Muscle of leg (tissue), 11 donors: ENCODE results near the gene ABCC6. TPM values are rescaled to one million over a fixed set of nuclear protein-coding genes. Genes with fewer than 3 reads are reported as not detected.
"Not testable (repeated sequence)": the region's sequence is repeated elsewhere in the genome, so short reads cannot be mapped to it uniquely, and the experiment has no call there.

ENCODE experiments used
- DNase-seq: peaks from one replicate; pipeline ENCODE4 v3.0.0; 2013
- H3K27ac ChIP-seq: one replicate; pipeline ENCODE4 v1.5.1; 2013; ENCODE audit warnings: mild to moderate bottlenecking, low read length, control low read depth
- H3K27me3 ChIP-seq: one replicate; pipeline ENCODE4 v1.6.1; 2013; ENCODE audit warnings: low read length; ENCODE audit not compliant: control insufficient read depth, insufficient read depth
- H3K36me3 ChIP-seq: one replicate; pipeline ENCODE4 v1.6.1; 2013; ENCODE audit warnings: low read length; ENCODE audit not compliant: control insufficient read depth, insufficient read depth
- H3K4me1 ChIP-seq: one replicate; pipeline ENCODE4 v1.6.1; 2013; ENCODE audit warnings: low read length; ENCODE audit not compliant: control insufficient read depth, insufficient read depth
- H3K4me3 ChIP-seq: one replicate; pipeline ENCODE4 v1.5.1; 2013; ENCODE audit warnings: low read length, control low read depth
- H3K9me3 ChIP-seq: replicated peaks from 2 replicates; pipeline ENCODE4 v1.6.1; 2013; ENCODE audit warnings: low read depth, low read length; ENCODE audit not compliant: control insufficient read depth
- WGBS: methylation state at CpG from one replicate; pipeline ENCODE4 v1.1.5; 2013; ENCODE audit warnings: missing lambda C conversion rate; ENCODE audit not compliant: insufficient coverage; 5-methylcytosine and 5-hydroxymethylcytosine counted together
- polyA plus RNA-seq, 8 donors: library from polyadenylated mRNA; unstranded; fragments of 120-200 nt; gene quantifications; one replicate each; pipeline versions ENCODE4 v1.2.1 to v1.2.3, GENCODE V29; 2013; ENCODE audit warnings: inconsistent platforms in 1 of 8, low replicate concordance in 1 of 8; ENCODE audit not compliant: insufficient read length in 8 of 8, insufficient read depth in 1 of 8
- total RNA-seq: library from RNA; stranded (reverse); fragments of 120-200 nt; gene quantifications from one replicate; pipeline ENCODE4 v1.2.4, GENCODE V29; 2013

The ABCC6 gene
- total and polyA plus RNA-seq, 9 donors, result 0.91 to 4.9 (median 1.5) TPM

DNA sequence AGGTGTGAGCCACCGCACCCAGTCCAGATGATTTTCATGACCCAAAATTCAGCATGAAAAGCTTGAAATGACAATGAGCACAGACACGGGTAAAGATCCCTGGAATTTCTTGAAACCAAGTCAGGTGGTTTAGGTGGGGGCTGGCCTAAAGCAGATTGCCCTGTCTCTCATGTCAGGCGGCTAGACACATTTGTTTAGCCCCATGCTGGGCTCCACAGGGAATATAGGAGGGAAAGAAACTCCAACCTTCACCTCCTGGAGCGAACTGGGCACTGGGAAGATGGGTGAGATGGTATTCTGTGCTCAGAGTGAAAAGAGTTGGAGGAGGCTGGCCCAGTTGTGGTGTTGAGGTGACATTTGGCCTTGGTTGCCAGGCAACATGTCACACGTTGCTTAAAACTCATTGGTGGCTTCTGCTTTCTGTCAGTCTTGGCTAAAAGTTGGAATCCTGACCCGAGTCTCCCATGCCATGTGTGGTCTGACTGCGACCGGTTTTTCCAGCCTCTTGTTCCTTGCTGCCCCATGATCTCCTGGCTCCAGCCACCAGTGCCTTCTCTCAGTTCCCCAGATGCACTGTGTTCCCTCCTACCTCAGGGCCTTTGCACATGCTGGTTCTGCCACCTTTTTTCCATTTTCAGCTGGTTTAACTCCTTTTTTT lies 113.7 kb downstream of the ABCC6 start:
- 83% methylated on average over 7 of the region's 8 CpGs for WGBS
- no peaks in the 10 kb centered on the region for H3K9me3 ChIP-seq
- H3K4me3 ChIP-seq, result no peak overlapping the region
- H3K27me3 ChIP-seq, result no peaks in the 10 kb centered on the region
- no peak for DNase-seq
- no peaks in the 10 kb centered on the region for H3K4me1 ChIP-seq
- H3K27ac ChIP-seq, result no peak overlapping the region
- peaks cover 5% of the 10 kb centered on the region for H3K36me3 ChIP-seq

DNA sequence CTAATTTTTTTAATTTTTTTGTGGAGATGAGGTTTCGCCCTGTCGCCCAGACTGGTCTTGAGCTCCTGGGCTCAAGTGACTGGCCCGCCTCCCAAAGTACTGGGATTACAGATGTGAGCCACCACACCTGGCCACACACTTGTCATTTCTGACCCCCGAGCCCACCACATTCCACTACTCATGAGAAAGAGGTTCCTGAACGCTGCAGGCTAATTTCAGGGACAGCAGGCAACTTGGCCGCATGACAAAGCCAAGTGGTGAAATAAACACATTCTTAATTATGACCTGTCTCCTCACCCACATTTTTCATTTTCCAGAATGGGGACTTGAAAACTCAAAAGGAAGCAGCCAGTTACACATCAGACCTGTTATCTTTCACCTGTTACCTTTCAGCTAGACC lies 114.5 kb downstream of the ABCC6 start:
- WGBS, result 87% methylated on average over 4 of the region's 6 CpGs
- Histone ChIP-seq H3K4me3 (no peak overlapping the region), H3K9me3 (no peaks in the 10 kb centered on the region), H3K36me3 (peaks cover 5% of the 10 kb centered on the region), H3K4me1 (no peaks in the 10 kb centered on the region), H3K27me3 (no peaks in the 10 kb centered on the region), H3K27ac (no peak overlapping the region)
- DNase-seq, result no peak

DNA sequence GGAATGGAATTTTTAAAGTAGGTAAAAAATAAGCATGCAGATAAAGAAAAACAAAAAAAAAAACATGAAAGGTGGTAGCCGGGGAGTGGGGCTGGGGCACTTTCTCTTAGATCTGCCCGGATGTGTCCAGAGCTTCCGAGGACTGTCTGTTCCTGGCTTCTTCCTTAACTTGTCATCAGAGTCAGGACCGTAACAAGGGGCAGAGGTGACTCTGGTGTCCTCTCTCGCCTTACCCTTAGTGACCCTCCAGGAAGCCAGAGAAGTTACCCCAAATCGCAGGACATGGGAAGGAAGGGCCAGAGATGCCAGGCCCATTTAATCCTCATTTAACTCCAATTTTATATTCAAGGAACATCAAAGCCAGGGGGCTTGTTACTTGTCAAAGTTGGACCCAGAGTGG lies 115.5 kb downstream of the ABCC6 start:
- Histone ChIP-seq H3K27me3 (no peaks in the 10 kb centered on the region), H3K36me3 (peaks cover 5% of the 10 kb centered on the region), H3K9me3 (no peaks in the 10 kb centered on the region), H3K4me3 (no peak overlapping the region), H3K4me1 (no peaks in the 10 kb centered on the region), H3K27ac (no peak overlapping the region)
- DNase-seq, result no peak
- WGBS, result 82% methylated on average over 5 of the region's 6 CpGs

DNA sequence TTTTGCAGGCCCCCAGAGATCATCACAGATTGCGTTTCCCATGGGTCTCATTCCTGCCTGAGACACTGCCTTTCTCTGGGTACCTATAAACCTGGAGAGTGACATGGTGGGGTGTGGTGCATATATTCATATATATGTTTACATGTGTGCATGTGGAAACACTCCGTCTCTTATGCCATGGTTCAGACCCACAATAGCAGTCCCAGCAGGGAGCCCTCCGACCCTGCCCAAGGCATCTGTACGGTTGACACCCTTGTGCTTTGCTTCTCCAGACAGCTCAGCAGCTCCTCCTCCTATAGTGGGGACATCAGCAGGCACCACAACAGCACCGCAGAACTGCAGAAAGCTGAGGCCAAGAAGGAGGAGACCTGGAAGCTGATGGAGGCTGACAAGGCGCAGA lies 116.8 kb downstream of the ABCC6 start:
- DNase-seq, result no peak
- Histone ChIP-seq H3K27me3 (no peaks in the 10 kb centered on the region), H3K36me3 (peaks cover 3% of the 10 kb centered on the region), H3K9me3 (no peaks in the 10 kb centered on the region), H3K4me1 (no peaks in the 10 kb centered on the region), H3K4me3 (no peak overlapping the region), H3K27ac (no peak overlapping the region)
- 92% methylated on average over 2 of the region's 6 CpGs for WGBS

DNA sequence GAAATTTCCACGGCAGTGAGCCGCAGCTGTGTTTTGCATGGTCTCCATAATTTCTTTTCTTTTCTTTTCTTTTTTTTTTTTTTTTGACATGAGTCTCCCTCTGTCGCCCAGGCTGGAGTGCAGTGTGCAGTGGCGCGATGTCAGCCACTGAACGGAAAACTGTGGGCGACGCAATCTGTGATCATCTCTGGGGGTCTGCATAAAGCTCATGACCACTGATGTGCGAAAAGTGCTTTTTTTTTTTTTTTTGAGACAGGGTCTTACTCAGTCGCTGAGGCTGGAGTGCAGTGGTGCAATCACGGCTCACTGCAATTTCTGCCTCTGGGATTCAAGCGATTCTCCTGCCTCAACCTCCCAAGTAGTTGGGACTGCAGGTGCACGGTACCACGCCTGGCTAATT lies 117.6 kb downstream of the ABCC6 start:
- Histone ChIP-seq H3K27ac (no peak overlapping the region), H3K9me3 (no peaks in the 10 kb centered on the region), H3K4me3 (no peak overlapping the region), H3K27me3 (no peaks in the 10 kb centered on the region), H3K36me3 (no peaks in the 10 kb centered on the region), H3K4me1 (no peaks in the 10 kb centered on the region)
- 94% methylated on average over 6 of the region's 14 CpGs for WGBS
- DNase-seq, result no peak

DNA sequence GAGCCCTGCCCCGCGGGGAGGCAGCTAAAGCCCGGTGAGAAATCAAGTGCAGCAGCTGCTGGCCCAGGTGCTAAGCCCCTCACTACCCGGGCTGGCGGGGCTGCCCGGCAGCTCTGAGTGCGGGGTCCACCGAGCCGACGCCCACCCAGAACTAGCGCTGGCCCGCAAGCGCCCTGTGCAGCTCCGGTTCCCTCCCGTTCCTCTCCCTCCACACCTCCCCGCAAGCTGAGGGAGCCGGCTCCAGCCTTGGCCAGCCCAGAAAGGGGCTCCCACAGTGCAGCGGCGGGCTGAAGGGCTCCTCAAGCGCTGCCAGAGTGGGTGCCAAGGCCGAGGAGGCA lies 118.5 kb downstream of the ABCC6 start:
- not testable (repeated sequence) for H3K27ac ChIP-seq, H3K27me3 ChIP-seq, H3K4me1 ChIP-seq, H3K9me3 ChIP-seq, H3K4me3 ChIP-seq, DNase-seq, H3K36me3 ChIP-seq
- WGBS, result 94% methylated on average over 9 of the region's 21 CpGs

DNA sequence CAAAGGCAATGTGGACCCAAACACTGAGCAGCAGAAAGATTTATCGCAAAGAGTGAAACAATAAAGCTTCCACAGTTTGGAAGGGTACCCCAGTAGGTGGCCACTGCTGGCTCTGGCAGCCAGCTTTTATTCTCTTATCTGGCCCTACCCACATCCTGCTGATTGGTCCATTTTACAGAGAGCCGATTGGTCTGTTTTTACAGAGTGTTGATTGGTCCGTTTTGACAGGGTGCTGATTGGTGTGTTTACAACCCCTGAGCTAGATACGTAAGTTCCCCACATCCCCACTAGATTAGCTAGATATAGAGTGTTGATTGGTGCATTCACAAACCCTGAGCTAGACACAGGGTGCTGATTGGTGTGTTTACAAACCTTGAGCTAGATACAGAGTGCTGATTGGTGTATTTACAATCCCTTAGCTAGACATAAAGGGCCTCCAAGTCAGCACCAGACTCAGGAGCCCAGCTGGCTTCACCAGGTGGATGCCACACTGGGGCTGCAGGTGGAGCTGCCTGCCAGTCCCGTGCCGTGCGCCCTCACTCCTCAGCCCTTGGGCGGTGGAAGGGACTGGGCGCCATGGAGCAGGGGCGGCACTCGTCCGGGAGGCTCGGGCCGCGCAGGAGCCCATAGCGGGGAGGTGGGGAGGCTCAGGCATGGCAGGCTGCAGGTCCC lies 119.0 kb downstream of the ABCC6 start:
- not testable (repeated sequence) for H3K4me3 ChIP-seq, H3K27ac ChIP-seq, H3K36me3 ChIP-seq, H3K4me1 ChIP-seq, DNase-seq, H3K27me3 ChIP-seq, H3K9me3 ChIP-seq
- 87% methylated on average over 13 of the region's 16 CpGs for WGBS

DNA sequence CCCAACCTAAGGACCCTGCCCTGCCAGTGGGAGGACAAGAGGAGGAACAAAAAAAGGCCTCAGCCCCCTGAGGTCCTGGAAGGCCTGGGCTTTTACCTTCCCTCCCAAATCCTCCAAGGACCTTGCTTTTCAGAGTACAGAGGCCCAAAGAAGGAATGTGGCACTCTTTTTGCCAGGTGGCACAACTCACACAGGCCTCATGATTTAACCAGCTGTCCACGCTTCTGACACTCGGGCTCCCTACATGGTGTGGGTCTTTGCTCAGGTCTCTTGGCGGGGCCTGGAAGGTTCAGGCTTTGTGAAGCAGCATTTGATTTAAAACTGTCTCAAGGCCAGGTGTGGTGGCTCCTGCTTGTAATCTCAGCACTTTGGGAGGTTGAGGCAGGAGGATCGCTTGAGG lies 120.6 kb downstream of the ABCC6 start:
- no peaks in the 10 kb centered on the region for H3K9me3 ChIP-seq
- DNase-seq, result no peak
- H3K4me1 ChIP-seq, result no peaks in the 10 kb centered on the region
- H3K36me3 ChIP-seq, result no peaks in the 10 kb centered on the region
- H3K27me3 ChIP-seq, result no peaks in the 10 kb centered on the region
- WGBS, result 94% methylated on average over 3 of the region's 4 CpGs
- H3K4me3 ChIP-seq, result no peak overlapping the region
- H3K27ac ChIP-seq, result no peak overlapping the region

DNA sequence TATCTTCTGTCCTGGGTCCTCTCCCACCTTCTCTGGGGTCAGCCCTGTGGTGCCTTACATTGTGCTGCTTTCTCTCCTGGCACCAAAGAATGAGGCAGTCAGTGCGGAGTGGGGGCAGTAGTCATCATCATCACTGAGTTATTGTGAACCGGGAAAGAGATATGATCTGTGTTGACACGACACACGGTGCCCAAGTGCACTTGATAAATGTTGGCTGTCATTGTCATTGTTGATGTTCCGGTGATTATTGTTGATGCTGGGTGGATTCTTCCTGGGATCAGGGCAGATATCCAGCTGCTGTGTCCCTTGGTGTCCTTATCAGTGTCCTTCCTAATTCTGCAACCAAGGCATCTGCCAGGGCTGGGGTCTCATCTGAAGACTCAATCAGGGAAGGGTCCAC lies 121.7 kb downstream of the ABCC6 start:
- peaks cover 1% of the 10 kb centered on the region for H3K4me1 ChIP-seq
- no peak overlapping the region for H3K4me3 ChIP-seq
- WGBS, result 90% methylated on average over 3 of the region's 5 CpGs
- H3K9me3 ChIP-seq, result no peaks in the 10 kb centered on the region
- H3K27me3 ChIP-seq, result no peaks in the 10 kb centered on the region
- DNase-seq, result no peak
- H3K36me3 ChIP-seq, result no peaks in the 10 kb centered on the region
- H3K27ac ChIP-seq, result no peak overlapping the region

DNA sequence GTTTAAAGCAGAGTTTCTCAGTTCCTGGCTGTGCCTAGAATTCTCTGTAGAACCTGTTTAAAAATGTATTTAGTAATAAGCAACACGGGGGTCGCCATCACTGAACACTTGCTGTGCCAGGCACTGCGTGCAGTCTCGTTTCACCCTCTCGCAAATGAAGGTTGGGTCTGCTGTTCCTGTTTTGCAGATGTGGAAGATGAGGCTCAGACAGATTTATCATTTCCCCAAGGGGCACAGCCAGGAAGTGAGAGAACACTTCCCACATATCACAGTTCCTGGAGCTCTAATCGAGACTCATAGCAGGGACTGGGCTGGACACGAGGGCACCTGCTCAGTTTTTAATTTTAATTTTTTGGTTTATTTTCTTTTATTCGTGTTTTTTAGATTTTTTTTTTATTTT lies 122.7 kb downstream of the ABCC6 start:
- peaks cover 9% of the 10 kb centered on the region for H3K4me1 ChIP-seq
- H3K27me3 ChIP-seq, result no peaks in the 10 kb centered on the region
- WGBS, result 76% methylated on average over 3 of the region's 8 CpGs
- no peaks in the 10 kb centered on the region for H3K9me3 ChIP-seq
- H3K36me3 ChIP-seq, result no peaks in the 10 kb centered on the region
- no peak overlapping the region for H3K4me3 ChIP-seq
- no peak overlapping the region for H3K27ac ChIP-seq
- no peak for DNase-seq

DNA sequence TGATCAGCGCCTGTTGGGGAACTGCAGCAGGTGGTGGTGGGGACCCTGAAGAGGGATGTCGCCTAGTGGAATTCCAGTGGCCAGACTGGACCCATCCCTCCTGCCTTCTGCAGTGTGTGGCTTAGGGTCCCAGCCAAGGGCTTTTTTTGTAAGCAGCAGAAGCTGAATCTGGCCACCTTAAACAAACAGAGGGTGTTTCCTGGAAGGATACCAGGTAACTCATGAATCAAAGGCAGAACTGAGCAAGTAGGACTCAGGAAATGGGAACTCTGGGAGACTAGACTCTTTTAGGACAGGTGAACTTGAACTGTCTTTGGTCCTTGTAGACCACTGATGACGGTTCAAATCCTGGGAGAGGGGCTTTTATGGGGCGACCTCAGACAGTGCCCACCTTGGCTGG lies 124.0 kb downstream of the ABCC6 start:
- Histone ChIP-seq H3K36me3 (no peaks in the 10 kb centered on the region), H3K27me3 (no peaks in the 10 kb centered on the region), H3K27ac (no peak overlapping the region), H3K4me1 (peaks cover 9% of the 10 kb centered on the region), H3K4me3 (no peak overlapping the region), H3K9me3 (no peaks in the 10 kb centered on the region)
- no peak for DNase-seq
- 93% methylated on average over 4 of the region's 4 CpGs for WGBS
